Measurements from ENCODE around the gene FBXL17.

DNA sequence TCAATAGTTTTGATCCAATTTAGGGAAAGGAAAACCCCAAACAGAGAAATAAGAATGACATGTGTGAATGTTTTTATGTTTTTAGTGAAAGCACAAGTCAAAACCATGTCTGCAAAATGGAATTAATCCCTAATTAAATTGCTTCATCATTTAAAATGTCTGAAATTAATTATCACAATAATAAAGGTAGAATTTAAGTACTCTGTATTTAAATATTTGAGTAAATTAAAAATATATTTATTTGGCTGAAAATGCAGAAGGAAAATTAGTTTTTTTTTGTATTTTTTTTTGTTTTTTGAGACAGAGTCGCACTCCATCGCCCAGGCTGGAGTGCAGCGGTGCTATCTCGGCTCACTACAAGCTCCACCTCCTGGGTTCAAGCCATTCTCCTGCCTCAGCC, 380.7 kb downstream of the FBXL17 start:
- TF ChIP-seq, protein P1, sequence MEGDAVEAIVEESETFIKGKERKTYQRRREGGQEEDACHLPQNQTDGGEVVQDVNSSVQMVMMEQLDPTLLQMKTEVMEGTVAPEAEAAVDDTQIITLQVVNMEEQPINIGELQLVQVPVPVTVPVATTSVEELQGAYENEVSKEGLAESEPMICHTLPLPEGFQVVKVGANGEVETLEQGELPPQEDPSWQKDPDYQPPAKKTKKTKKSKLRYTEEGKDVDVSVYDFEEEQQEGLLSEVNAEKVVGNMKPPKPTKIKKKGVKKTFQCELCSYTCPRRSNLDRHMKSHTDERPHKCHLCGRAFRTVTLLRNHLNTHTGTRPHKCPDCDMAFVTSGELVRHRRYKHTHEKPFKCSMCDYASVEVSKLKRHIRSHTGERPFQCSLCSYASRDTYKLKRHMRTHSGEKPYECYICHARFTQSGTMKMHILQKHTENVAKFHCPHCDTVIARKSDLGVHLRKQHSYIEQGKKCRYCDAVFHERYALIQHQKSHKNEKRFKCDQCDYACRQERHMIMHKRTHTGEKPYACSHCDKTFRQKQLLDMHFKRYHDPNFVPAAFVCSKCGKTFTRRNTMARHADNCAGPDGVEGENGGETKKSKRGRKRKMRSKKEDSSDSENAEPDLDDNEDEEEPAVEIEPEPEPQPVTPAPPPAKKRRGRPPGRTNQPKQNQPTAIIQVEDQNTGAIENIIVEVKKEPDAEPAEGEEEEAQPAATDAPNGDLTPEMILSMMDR (IDR thresholded peaks at IDR 0.05; ENCODE audit: low read depth, low read length), result no peak
- TF ChIP-seq EZH2phosphoT487 (IDR thresholded peaks at IDR 0.05; ENCODE audit: low read depth), result no peak

All from OCI-LY3 (cell line).